Measurements from ENCODE around the gene ANO7. TPM values are rescaled to one million over a fixed set of nuclear protein-coding genes. Genes with fewer than 3 reads are reported as not detected.

The ANO7 gene
- total RNA-seq, 1 experiment from 2014 or later, result 0.84 TPM

DNA sequence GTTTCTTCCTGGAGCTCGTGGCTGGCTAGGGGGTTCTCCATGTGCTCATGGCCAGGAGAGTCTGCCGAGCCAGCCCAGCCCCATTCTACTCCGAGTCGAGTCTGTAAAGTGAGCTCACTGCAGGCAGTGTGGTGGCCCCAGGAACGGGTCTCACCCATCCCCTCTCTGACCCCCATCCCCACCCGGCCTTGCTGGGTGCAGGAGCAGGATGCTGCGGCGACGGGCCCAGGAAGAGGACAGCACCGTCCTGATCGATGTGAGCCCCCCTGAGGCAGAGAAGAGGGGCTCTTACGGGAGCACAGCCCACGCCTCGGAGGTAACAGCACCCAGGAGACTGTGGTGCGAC, 1.4 kb downstream of the ANO7 start:
- ATAC-seq (no peak), DNase-seq (ENCODE audit: low read depth, low spot score) (no peak)
- intact Hi-C loops (cut with micrococcal nuclease), result no loop called here
- no peak overlapping the region for H3K4me2 ChIP-seq (ENCODE audit: low read length)
- ChIA-PET RAD21 (ENCODE audit: low non-redundant PET in 1 of 2, low total read pairs in 2 of 2, uncharacterized antibody in 2 of 2, unreplicated experiment in 2 of 2) (no interaction called here), CTCF (no interaction called here), POLR2A (no interaction called here)
- H3K9me2 ChIP-seq (ENCODE audit: insufficient read depth), result no peaks in the 10 kb centered on the region
- no peaks in the 10 kb centered on the region for H3K27me3 ChIP-seq (ENCODE audit: insufficient read depth, low read length)
- no peak overlapping the region for H3K27ac ChIP-seq (ENCODE audit: low read depth, low read length)
- H3K9me3 ChIP-seq (ENCODE audit: control insufficient read depth in 1 of 2, insufficient read depth in 1 of 2, low read depth in 1 of 2, low read length in 2 of 2), result no peaks in the 10 kb centered on the region
- no peaks in the 10 kb centered on the region for H3K79me2 ChIP-seq (ENCODE audit: insufficient read depth, low read length)
- no peak overlapping the region for H2AFZ ChIP-seq (ENCODE audit: low read depth, low read length, poor library complexity, severe bottlenecking)
- H3K4me1 ChIP-seq (ENCODE audit: control insufficient read depth in 1 of 2, insufficient read depth in 2 of 2, low read length in 2 of 2), result no peaks in the 10 kb centered on the region
- no peak overlapping the region for H3K9ac ChIP-seq (ENCODE audit: low read length)
- H3K4me3 ChIP-seq (replicated peaks in 1 of 2; ENCODE audit: low read depth in 1 of 2, low read length in 2 of 2), result no peak overlapping the region
- no TSS peak for BruUV-seq (replicated peaks)
- no peaks in the 10 kb centered on the region for H3K36me3 ChIP-seq (ENCODE audit: control insufficient read depth in 1 of 2, insufficient read depth in 2 of 2, low read length in 2 of 2)
- no peaks in the 10 kb centered on the region for H4K20me1 ChIP-seq (ENCODE audit: insufficient read depth)
- TF ChIP-seq EGR1 (IDR thresholded peaks at IDR 0.05; ENCODE audit: low read depth) (no peak), SIN3A (IDR thresholded peaks at IDR 0.05; ENCODE audit: low read depth) (no peak), YY1 (IDR thresholded peaks at IDR 0.05; ENCODE audit: extremely low read depth, insufficient replicate concordance, low read depth, low read length) (no peak), POLR2AphosphoS5 (IDR thresholded peaks at IDR 0.05; ENCODE audit: low read depth, low read length) (no peak)

GRCh38 chr2:241190291-241190981, 2.0 kb downstream of the ANO7 start:
- Histone ChIP-seq H3K4me1 (ENCODE audit: control insufficient read depth in 1 of 2, insufficient read depth in 2 of 2, low read length in 2 of 2) (no peaks in the 10 kb centered on the region), H3K4me3 (replicated peaks in 1 of 2; ENCODE audit: low read depth in 1 of 2, low read length in 2 of 2) (no peak overlapping the region), H3K9me2 (ENCODE audit: insufficient read depth) (no peaks in the 10 kb centered on the region), H2AFZ (ENCODE audit: low read depth, low read length, poor library complexity, severe bottlenecking) (no peak overlapping the region), H3K27me3 (ENCODE audit: insufficient read depth, low read length) (no peaks in the 10 kb centered on the region), H4K20me1 (ENCODE audit: insufficient read depth) (no peaks in the 10 kb centered on the region), H3K9me3 (ENCODE audit: control insufficient read depth in 1 of 2, insufficient read depth in 1 of 2, low read depth in 1 of 2, low read length in 2 of 2) (no peaks in the 10 kb centered on the region), H3K4me2 (ENCODE audit: low read length) (no peak overlapping the region), H3K9ac (ENCODE audit: low read length) (no peak overlapping the region), H3K79me2 (ENCODE audit: insufficient read depth, low read length) (no peaks in the 10 kb centered on the region), H3K36me3 (ENCODE audit: control insufficient read depth in 1 of 2, insufficient read depth in 2 of 2, low read length in 2 of 2) (no peaks in the 10 kb centered on the region), H3K27ac (ENCODE audit: low read depth, low read length) (no peak overlapping the region)
- RAD21 ChIA-PET (ENCODE audit: low non-redundant PET in 1 of 2, low total read pairs in 2 of 2, uncharacterized antibody in 2 of 2, unreplicated experiment in 2 of 2), result no interaction called here
- CTCF ChIA-PET, result no interaction called here
- POLR2A ChIA-PET, result no interaction called here
- no TSS peak for BruUV-seq (replicated peaks)
- intact Hi-C loops (cut with micrococcal nuclease), result no loop called here
- no peak for DNase-seq (ENCODE audit: low read depth, low spot score)
- peak; percentile 55 for ATAC-seq
- no peak for TF ChIP-seq RAD21 (IDR thresholded peaks at IDR 0.05; ENCODE audit: low read depth)
- TF ChIP-seq, protein P1, sequence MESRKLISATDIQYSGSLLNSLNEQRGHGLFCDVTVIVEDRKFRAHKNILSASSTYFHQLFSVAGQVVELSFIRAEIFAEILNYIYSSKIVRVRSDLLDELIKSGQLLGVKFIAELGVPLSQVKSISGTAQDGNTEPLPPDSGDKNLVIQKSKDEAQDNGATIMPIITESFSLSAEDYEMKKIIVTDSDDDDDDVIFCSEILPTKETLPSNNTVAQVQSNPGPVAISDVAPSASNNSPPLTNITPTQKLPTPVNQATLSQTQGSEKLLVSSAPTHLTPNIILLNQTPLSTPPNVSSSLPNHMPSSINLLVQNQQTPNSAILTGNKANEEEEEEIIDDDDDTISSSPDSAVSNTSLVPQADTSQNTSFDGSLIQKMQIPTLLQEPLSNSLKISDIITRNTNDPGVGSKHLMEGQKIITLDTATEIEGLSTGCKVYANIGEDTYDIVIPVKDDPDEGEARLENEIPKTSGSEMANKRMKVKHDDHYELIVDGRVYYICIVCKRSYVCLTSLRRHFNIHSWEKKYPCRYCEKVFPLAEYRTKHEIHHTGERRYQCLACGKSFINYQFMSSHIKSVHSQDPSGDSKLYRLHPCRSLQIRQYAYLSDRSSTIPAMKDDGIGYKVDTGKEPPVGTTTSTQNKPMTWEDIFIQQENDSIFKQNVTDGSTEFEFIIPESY (IDR thresholded peaks at IDR 0.05; ENCODE audit: extremely low read depth, insufficient replicate concordance, low read length), result no peak
- no peak for TF ChIP-seq SRF (IDR thresholded peaks at IDR 0.05; ENCODE audit: low read depth)
- no peak for TF ChIP-seq EGR1 (IDR thresholded peaks at IDR 0.05; ENCODE audit: low read depth)
- TF ChIP-seq ELF1 (IDR thresholded peaks at IDR 0.05; ENCODE audit: borderline replicate concordance, low read depth), result no peak
- TF ChIP-seq TCF7L2 (IDR thresholded peaks at IDR 0.05; ENCODE audit: borderline replicate concordance, extremely low read depth, insufficient read depth, insufficient read length), result no peak
- TF ChIP-seq, protein P2, sequence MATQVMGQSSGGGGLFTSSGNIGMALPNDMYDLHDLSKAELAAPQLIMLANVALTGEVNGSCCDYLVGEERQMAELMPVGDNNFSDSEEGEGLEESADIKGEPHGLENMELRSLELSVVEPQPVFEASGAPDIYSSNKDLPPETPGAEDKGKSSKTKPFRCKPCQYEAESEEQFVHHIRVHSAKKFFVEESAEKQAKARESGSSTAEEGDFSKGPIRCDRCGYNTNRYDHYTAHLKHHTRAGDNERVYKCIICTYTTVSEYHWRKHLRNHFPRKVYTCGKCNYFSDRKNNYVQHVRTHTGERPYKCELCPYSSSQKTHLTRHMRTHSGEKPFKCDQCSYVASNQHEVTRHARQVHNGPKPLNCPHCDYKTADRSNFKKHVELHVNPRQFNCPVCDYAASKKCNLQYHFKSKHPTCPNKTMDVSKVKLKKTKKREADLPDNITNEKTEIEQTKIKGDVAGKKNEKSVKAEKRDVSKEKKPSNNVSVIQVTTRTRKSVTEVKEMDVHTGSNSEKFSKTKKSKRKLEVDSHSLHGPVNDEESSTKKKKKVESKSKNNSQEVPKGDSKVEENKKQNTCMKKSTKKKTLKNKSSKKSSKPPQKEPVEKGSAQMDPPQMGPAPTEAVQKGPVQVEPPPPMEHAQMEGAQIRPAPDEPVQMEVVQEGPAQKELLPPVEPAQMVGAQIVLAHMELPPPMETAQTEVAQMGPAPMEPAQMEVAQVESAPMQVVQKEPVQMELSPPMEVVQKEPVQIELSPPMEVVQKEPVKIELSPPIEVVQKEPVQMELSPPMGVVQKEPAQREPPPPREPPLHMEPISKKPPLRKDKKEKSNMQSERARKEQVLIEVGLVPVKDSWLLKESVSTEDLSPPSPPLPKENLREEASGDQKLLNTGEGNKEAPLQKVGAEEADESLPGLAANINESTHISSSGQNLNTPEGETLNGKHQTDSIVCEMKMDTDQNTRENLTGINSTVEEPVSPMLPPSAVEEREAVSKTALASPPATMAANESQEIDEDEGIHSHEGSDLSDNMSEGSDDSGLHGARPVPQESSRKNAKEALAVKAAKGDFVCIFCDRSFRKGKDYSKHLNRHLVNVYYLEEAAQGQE (IDR thresholded peaks at IDR 0.05; ENCODE audit: low read depth), result no peak
- TF ChIP-seq JUND (IDR thresholded peaks at IDR 0.05), result no peak
- TF ChIP-seq SIN3A (IDR thresholded peaks at IDR 0.05; ENCODE audit: low read depth), result no peak
- TF ChIP-seq, protein P3, sequence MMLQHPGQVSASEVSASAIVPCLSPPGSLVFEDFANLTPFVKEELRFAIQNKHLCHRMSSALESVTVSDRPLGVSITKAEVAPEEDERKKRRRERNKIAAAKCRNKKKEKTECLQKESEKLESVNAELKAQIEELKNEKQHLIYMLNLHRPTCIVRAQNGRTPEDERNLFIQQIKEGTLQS (IDR thresholded peaks at IDR 0.05), result no peak
